K562 (cell line): ENCODE results near the gene SPTBN5.

Source experiments
- CHD4 ChIP-seq: fragments of 200-600 bp; sonication (generic); IDR thresholded peaks from 3 replicates; pipeline ENCODE4 v1.6.1; 2012; ENCODE audit warnings: low read depth, mild to moderate bottlenecking, mixed read lengths, low read length, inconsistent platforms; ENCODE audit not compliant: insufficient read depth, insufficient replicate concordance, poor library complexity, severe bottlenecking
- CREB1 ChIP-seq, 2 experiments: sonication (generic) in 1 of 2; formaldehyde crosslinking in 1 of 2; IDR thresholded peaks; 2 replicates each; pipeline versions ENCODE4 v1.6.1 to v1.8.0; 2012 to 2022; ENCODE audit warnings: inconsistent platforms in 1 of 2, mild to moderate bottlenecking in 1 of 2, missing genetic modification reagents in 1 of 2, moderate library complexity in 1 of 2
- EZH2 ChIP-seq: IDR thresholded peaks from 2 replicates; pipeline ENCODE4 v1.6.1; 2012; ENCODE audit warnings: low read depth, mild to moderate bottlenecking, inconsistent platforms, low read length, borderline replicate concordance
- JUND ChIP-seq, 2 experiments: IDR thresholded peaks; 2 replicates in 1 of 2; 3 replicates in 1 of 2; pipeline ENCODE4 v1.6.1; 2011; ENCODE audit warnings: borderline replicate concordance in 2 of 2, low read depth in 2 of 2, low read length in 2 of 2, improper control_type of control experiment in 1 of 2, missing biosample characterization in 1 of 2, missing genetic modification characterization in 1 of 2, missing genetic modification reagents in 1 of 2
- SMARCA5 ChIP-seq: fragments of 450-650 bp; IDR thresholded peaks from 2 replicates; pipeline ENCODE4 v1.6.1; 2016
- ZBTB7A ChIP-seq: IDR thresholded peaks from 2 replicates; pipeline ENCODE4 v1.6.1; 2011; ENCODE audit warnings: low read depth, mild to moderate bottlenecking, low read length, moderate library complexity, borderline replicate concordance; ENCODE audit not compliant: control insufficient read depth
- ZFX ChIP-seq: sonication (generic); formaldehyde crosslinking; IDR thresholded peaks from 2 replicates; pipeline ENCODE4 v1.8.0; 2022; ENCODE audit warnings: mild to moderate bottlenecking, missing genetic modification reagents, moderate library complexity
- ZNF212 ChIP-seq: fragments of 450-650 bp; formaldehyde crosslinking; IDR thresholded peaks from 2 replicates; pipeline ENCODE4 v1.4.0; 2020; ENCODE audit warnings: mild to moderate bottlenecking
- ZNF282 ChIP-seq: sonication (generic); formaldehyde crosslinking; IDR thresholded peaks from 2 replicates; pipeline ENCODE4 v1.8.1; 2023; ENCODE audit warnings: missing genetic modification reagents
- ZNF57 ChIP-seq: fragments of 450-650 bp; formaldehyde crosslinking; IDR thresholded peaks from 2 replicates; pipeline ENCODE4 v1.4.0; 2020; ENCODE audit warnings: mild to moderate bottlenecking, moderate library complexity
- TF ChIP-seq, protein P1 (sequence below), 3 experiments: IDR thresholded peaks in 2 of 3; conservative IDR thresholded peaks in 1 of 3; 2 replicates each; pipeline ENCODE4 v1.5.1; 2011 to 2012; ENCODE audit warnings: low read length in 3 of 3, mild to moderate bottlenecking in 3 of 3, control low read depth in 2 of 3, improper control_type of control experiment in 1 of 3, inconsistent platforms in 1 of 3, low read depth in 1 of 3, mixed read lengths in 1 of 3, moderate library complexity in 1 of 3; ENCODE audit not compliant: insufficient read depth in 2 of 3

DNA sequence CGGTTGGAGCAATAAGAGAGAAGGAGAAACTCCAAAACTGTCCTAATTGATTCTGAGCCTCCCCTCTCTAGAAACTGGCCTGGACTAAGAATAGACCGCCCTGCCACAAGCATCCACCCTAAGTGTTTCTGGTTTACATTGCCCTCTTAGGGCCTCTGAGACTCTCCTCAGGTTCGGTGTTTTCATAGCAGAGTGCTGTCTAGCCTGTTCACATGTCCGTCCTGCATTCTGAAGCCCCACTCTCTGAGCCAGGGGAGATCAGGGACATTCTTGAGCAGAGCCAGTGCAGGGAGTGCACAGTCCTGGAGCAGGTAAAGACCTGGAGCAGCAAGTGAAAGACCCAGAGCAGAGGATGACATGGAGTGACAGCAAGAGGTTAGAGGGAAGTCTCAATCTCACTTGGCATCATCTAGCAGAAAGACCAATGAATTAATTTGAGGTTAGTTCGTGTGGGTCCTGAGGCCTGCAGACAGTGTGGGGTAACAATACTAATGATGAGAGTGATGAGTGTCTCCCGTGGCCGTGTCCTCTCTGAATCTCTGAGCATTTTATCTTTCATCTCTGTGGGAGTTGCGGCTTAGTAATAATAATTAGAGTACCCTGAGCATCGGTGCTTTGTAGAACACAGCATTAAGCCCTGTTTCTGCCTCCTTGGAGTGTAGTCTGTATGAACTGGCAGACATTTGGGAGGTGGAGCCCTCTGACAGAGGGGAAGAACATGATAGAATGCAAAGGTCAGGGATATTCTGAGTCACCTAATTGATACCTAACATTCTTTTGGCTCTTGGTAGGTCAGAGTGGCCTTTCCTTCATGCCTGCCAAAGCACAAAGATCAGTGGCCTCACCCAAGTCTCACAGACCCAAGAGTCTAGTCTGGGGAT is 95.0 kb downstream of the SPTBN5 start:
- TF ChIP-seq, protein P1, sequence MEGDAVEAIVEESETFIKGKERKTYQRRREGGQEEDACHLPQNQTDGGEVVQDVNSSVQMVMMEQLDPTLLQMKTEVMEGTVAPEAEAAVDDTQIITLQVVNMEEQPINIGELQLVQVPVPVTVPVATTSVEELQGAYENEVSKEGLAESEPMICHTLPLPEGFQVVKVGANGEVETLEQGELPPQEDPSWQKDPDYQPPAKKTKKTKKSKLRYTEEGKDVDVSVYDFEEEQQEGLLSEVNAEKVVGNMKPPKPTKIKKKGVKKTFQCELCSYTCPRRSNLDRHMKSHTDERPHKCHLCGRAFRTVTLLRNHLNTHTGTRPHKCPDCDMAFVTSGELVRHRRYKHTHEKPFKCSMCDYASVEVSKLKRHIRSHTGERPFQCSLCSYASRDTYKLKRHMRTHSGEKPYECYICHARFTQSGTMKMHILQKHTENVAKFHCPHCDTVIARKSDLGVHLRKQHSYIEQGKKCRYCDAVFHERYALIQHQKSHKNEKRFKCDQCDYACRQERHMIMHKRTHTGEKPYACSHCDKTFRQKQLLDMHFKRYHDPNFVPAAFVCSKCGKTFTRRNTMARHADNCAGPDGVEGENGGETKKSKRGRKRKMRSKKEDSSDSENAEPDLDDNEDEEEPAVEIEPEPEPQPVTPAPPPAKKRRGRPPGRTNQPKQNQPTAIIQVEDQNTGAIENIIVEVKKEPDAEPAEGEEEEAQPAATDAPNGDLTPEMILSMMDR (IDR thresholded peaks at IDR 0.05 in 2 of 3, conservative IDR thresholded peaks at IDR 0.05 in 1 of 3; ENCODE audit: insufficient read depth in 2 of 3, low read depth in 1 of 3, low read length in 3 of 3) = no peak
- TF ChIP-seq CREB1 (IDR thresholded peaks at IDR 0.05) (no peak), CREB1 (CRISPR knock-in tag; IDR thresholded peaks at IDR 0.05) (no peak), JUND (IDR thresholded peaks at IDR 0.05; ENCODE audit: borderline replicate concordance, low read depth, low read length) (no peak), JUND (tag; IDR thresholded peaks at IDR 0.05; ENCODE audit: borderline replicate concordance, low read depth, low read length) (no peak), ZNF282 (no peak), ZFX (CRISPR knock-in tag) (no peak), ZBTB7A (no peak), EZH2 (no peak), CHD4 (no peak), ZNF57 (CRISPR knock-in tag) (no peak), SMARCA5 (no peak), ZNF212 (CRISPR knock-in tag) (no peak)
